ENCODE data around the gene MUC5B.

DNA sequence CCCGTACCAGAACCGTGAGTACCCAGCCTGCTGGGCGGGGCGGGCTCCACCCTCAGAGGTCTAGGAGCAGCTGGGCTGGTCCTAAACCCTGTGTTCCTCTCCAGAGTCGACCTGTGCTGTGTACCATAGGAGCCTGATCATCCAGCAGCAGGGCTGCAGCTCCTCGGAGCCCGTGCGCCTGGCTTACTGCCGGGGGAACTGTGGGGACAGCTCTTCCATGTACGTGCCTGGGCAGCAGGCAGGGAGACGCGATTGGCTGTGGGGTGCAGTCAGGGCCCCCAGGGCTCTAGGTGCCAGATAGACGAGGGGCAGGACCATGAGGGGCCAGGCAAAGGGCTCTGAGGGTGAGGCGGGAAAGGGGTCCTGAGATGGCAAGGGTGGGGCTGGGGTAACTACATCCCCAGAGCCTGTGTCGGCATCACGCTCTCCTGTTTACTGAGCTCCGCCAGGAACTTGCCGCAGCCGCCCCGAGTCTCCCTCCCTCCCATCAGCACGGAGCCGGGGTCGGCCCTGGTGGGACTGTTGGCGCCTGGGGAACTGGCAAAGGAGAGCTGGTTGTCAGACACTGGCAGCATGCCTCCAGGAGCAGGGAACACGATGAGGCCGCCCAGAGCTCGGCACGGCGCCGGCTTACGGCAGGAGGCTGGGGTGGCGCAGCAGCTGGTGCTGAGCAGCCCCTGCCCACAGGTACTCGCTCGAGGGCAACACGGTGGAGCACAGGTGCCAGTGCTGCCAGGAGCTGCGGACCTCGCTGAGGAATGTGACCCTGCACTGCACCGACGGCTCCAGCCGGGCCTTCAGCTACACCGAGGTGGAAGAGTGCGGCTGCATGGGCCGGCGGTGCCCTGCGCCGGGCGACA is 22.9 kb upstream of the MUC5B start:
- TF ChIP-seq, protein P1, sequence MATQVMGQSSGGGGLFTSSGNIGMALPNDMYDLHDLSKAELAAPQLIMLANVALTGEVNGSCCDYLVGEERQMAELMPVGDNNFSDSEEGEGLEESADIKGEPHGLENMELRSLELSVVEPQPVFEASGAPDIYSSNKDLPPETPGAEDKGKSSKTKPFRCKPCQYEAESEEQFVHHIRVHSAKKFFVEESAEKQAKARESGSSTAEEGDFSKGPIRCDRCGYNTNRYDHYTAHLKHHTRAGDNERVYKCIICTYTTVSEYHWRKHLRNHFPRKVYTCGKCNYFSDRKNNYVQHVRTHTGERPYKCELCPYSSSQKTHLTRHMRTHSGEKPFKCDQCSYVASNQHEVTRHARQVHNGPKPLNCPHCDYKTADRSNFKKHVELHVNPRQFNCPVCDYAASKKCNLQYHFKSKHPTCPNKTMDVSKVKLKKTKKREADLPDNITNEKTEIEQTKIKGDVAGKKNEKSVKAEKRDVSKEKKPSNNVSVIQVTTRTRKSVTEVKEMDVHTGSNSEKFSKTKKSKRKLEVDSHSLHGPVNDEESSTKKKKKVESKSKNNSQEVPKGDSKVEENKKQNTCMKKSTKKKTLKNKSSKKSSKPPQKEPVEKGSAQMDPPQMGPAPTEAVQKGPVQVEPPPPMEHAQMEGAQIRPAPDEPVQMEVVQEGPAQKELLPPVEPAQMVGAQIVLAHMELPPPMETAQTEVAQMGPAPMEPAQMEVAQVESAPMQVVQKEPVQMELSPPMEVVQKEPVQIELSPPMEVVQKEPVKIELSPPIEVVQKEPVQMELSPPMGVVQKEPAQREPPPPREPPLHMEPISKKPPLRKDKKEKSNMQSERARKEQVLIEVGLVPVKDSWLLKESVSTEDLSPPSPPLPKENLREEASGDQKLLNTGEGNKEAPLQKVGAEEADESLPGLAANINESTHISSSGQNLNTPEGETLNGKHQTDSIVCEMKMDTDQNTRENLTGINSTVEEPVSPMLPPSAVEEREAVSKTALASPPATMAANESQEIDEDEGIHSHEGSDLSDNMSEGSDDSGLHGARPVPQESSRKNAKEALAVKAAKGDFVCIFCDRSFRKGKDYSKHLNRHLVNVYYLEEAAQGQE (IDR thresholded peaks at IDR 0.05; ENCODE audit: insufficient read depth in 1 of 2, low read depth in 2 of 2, low read length in 2 of 2): no peak
- TF ChIP-seq SIN3A (IDR thresholded peaks at IDR 0.05; ENCODE audit: borderline replicate concordance, insufficient read depth, low read length) (no peak), POLR2AphosphoS5 (IDR thresholded peaks at IDR 0.05; ENCODE audit: low read depth, low read length) (no peak)
